DOHH2 (cell line): ENCODE results near the gene ZNF609.

ENCODE experiments used
- H3F3A ChIP-seq: fragments of 200-600 bp; sonication (generic), shearing (Covaris generic); 2 replicates; pipeline ENCODE4 v1.6.0; 2016; ENCODE audit warnings: antibody characterized with exemption, mild to moderate bottlenecking; ENCODE audit not compliant: control insufficient read depth, insufficient read depth
- H3K27ac ChIP-seq: fragments of 200-600 bp; sonication (generic); 2 replicates; pipeline ENCODE4 v1.5.1; 2014; ENCODE audit warnings: low read depth, mild to moderate bottlenecking, low read length, moderate library complexity
- H3K27me3 ChIP-seq: fragments of 200-600 bp; sonication (generic); 2 replicates; pipeline ENCODE4 v1.6.1; 2014; ENCODE audit warnings: mild to moderate bottlenecking, low read length, mixed read lengths; ENCODE audit not compliant: control insufficient read depth
- H3K36me3 ChIP-seq: fragments of 200-600 bp; sonication (generic); 2 replicates; pipeline ENCODE4 v1.6.1; 2014; ENCODE audit warnings: mild to moderate bottlenecking, low read length, moderate library complexity, mixed read lengths; ENCODE audit not compliant: control insufficient read depth
- H3K4me1 ChIP-seq: fragments of 200-600 bp; sonication (generic); 2 replicates; pipeline ENCODE4 v1.6.1; 2014; ENCODE audit warnings: mild to moderate bottlenecking, low read length, mixed read lengths; ENCODE audit not compliant: control insufficient read depth
- H3K4me2 ChIP-seq: fragments of 200-600 bp; sonication (generic); 2 replicates; pipeline ENCODE4 v1.6.0; 2014; ENCODE audit warnings: mild to moderate bottlenecking, low read length, moderate library complexity
- H3K4me3 ChIP-seq: fragments of 200-600 bp; sonication (generic); 2 replicates; pipeline ENCODE4 v1.5.1; 2014; ENCODE audit warnings: mild to moderate bottlenecking, low read length, mixed read lengths
- H3K79me2 ChIP-seq: fragments of 200-600 bp; sonication (generic); 2 replicates; pipeline ENCODE4 v1.6.1; 2014; ENCODE audit warnings: mild to moderate bottlenecking, low read length, mixed read lengths; ENCODE audit not compliant: control insufficient read depth
- H3K9me2 ChIP-seq: fragments of 200-600 bp; sonication (generic); replicated peaks from 2 replicates; pipeline ENCODE4 v1.6.1; 2014; ENCODE audit warnings: mild to moderate bottlenecking, low read length, mixed read lengths; ENCODE audit not compliant: control insufficient read depth
- H3K9me3 ChIP-seq: fragments of 200-600 bp; sonication (generic); 2 replicates; pipeline ENCODE4 v1.6.1; 2014; ENCODE audit warnings: antibody characterized with exemption, low read length, mixed read lengths; ENCODE audit not compliant: control insufficient read depth, insufficient read depth
- H4K20me1 ChIP-seq: fragments of 200-600 bp; sonication (generic); 2 replicates; pipeline ENCODE4 v1.6.0; 2014; ENCODE audit warnings: low read depth, mild to moderate bottlenecking, antibody characterized with exemption, low read length, moderate library complexity; ENCODE audit not compliant: control insufficient read depth, insufficient read depth
- EZH2phosphoT487 ChIP-seq: fragments of 200-600 bp; sonication (generic); IDR thresholded peaks from 2 replicates; pipeline ENCODE4 v1.6.1; 2017; ENCODE audit warnings: borderline replicate concordance, mild to moderate bottlenecking, antibody characterized with exemption, low read length, moderate library complexity, mixed read lengths
- TF ChIP-seq, protein P1 (sequence below): fragments of 200-600 bp; sonication (generic); IDR thresholded peaks from one replicate; pipeline ENCODE4 v1.5.1; 2014; ENCODE audit warnings: antibody characterized with exemption, mild to moderate bottlenecking, low read depth, low read length; ENCODE audit not compliant: poor library complexity, severe bottlenecking

ZNF609 gene

DNA sequence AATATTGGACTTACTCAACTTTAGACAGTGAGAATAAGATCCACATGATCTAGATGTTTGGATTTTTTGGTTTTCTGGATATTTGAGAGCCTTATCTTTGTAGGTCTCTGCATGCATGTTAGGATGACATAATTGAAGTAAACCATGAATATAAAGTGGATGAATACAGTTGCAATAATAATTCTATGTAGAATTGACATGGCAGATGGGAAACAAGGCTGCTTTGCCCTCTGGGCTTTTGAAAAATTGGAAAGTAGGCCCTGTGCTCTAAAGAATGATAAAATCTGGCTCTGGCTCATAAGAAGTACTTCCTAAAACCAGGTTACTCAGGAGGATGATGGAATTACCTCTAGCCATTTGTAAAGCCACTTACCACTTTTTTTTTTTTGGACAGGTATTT is 86.9 kb downstream of the ZNF609 start:
- peaks cover 66% of the 10 kb centered on the region for H3K79me2 ChIP-seq
- no peaks in the 10 kb centered on the region for H3K9me3 ChIP-seq
- no peak overlapping the region for H3K4me3 ChIP-seq
- no peaks in the 10 kb centered on the region for H3K9me2 ChIP-seq
- H3F3A ChIP-seq = no peaks in the 10 kb centered on the region
- H3K27me3 ChIP-seq = no peaks in the 10 kb centered on the region
- H3K4me2 ChIP-seq = no peak overlapping the region
- H3K4me1 ChIP-seq = peaks cover 26% of the 10 kb centered on the region
- no peaks in the 10 kb centered on the region for H3K36me3 ChIP-seq
- H4K20me1 ChIP-seq = peaks cover 6% of the 10 kb centered on the region; the same call in 1 of the 2 replicates
- no peak overlapping the region for H3K27ac ChIP-seq
- TF ChIP-seq, protein P1, sequence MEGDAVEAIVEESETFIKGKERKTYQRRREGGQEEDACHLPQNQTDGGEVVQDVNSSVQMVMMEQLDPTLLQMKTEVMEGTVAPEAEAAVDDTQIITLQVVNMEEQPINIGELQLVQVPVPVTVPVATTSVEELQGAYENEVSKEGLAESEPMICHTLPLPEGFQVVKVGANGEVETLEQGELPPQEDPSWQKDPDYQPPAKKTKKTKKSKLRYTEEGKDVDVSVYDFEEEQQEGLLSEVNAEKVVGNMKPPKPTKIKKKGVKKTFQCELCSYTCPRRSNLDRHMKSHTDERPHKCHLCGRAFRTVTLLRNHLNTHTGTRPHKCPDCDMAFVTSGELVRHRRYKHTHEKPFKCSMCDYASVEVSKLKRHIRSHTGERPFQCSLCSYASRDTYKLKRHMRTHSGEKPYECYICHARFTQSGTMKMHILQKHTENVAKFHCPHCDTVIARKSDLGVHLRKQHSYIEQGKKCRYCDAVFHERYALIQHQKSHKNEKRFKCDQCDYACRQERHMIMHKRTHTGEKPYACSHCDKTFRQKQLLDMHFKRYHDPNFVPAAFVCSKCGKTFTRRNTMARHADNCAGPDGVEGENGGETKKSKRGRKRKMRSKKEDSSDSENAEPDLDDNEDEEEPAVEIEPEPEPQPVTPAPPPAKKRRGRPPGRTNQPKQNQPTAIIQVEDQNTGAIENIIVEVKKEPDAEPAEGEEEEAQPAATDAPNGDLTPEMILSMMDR = no peak
- TF ChIP-seq EZH2phosphoT487 = no peak

DNA sequence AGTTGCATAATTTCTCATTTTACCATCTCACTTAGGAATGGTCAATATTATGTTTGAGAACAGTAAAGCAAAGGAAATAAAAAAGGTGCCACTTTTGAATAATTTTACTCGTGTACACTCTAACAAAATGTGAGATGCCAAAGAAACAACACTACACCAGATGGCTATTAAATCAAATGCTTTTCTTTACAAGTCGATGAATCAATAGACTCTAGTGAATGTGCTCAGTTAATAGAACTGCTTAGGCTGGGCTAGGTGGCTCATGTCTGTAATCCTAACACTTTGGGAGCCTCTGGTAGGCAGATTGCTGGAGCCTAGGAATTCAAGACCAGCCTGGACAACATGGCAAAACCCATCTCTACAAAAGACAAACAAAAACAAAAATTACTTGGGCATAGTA is 87.9 kb downstream of the ZNF609 start:
- Histone ChIP-seq H3K27me3 (no peaks in the 10 kb centered on the region), H3K9me3 (no peaks in the 10 kb centered on the region), H3K4me3 (no peak overlapping the region), H3K36me3 (no peaks in the 10 kb centered on the region), H4K20me1 (peaks cover 12% of the 10 kb centered on the region; the same call in 1 of the 2 replicates), H3K27ac (no peak overlapping the region), H3K79me2 (peaks cover 73% of the 10 kb centered on the region), H3K9me2 (no peaks in the 10 kb centered on the region), H3K4me2 (no peak overlapping the region), H3K4me1 (peaks cover 35% of the 10 kb centered on the region), H3F3A (no peaks in the 10 kb centered on the region)
- TF ChIP-seq, protein P1 = no peak
- TF ChIP-seq EZH2phosphoT487 = no peak

DNA sequence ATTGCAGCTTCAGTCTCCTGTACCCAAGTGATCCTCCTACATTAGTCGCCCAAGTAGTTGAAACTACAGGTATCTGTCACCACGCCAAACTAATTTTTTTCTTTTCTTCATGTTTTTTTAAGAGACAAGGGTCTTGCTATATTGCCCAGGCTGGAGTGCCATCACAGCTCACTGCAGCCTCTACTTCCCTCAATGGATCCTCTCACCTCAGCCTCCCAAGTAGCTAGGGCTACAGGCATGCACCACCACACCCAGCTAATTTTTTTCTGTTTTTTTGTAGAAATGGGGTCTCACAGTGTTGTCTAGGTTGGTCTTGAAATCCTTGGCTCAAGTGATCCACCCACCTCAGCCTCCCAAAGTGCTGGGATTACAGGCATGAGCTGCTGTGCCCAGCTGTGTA is 89.5 kb downstream of the ZNF609 start:
- Histone ChIP-seq H3K4me3 (no peak overlapping the region), H3K36me3 (no peaks in the 10 kb centered on the region), H4K20me1 (peaks cover 10% of the 10 kb centered on the region; the same call in 1 of the 2 replicates), H3K4me1 (peaks cover 35% of the 10 kb centered on the region), H3K4me2 (no peak overlapping the region), H3K79me2 (peaks cover 76% of the 10 kb centered on the region), H3F3A (no peaks in the 10 kb centered on the region), H3K9me2 (no peaks in the 10 kb centered on the region), H3K27me3 (no peaks in the 10 kb centered on the region), H3K27ac (no peak overlapping the region), H3K9me3 (no peaks in the 10 kb centered on the region)
- TF ChIP-seq EZH2phosphoT487 = no peak
- TF ChIP-seq, protein P1 = no peak
